GM20431 (cell line): ENCODE data around the gene RFPL4A.
"Not testable (repeated sequence)": the region's sequence is repeated elsewhere in the genome, so short reads cannot be mapped to it uniquely, and the experiment has no call there.

ENCODE experiments used
- in situ Hi-C: fragments of 300-500 bp; cut with MseI, MboI; formaldehyde crosslinking; loops from one replicate; pipeline ENCODE4 v1.15.0; 2020; ENCODE audit warnings: low sequenced_read_pairs; ENCODE audit not compliant: unreplicated experiment

RFPL4A gene

DNA sequence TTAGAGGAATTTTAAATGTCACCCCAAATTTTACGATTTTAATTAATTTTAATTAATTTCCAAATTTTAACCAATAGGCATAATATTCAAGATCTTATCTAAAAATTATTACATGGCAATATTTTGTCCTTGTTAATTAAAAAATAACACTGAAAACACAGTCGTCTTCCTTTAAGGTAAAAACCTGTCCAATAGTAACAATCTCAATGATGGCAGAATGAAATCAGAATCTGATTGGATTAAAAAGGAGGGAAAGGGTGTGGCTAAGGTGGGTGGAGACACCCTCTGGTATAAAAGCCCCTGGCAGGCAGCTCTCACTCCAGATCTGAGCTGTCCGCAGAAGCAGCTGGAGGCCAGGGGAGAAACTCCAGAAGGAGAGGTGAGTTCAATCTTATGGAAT, at the start of gene RFPL4A:
TSS of gene RFPL4A (plus strand) at position 301 of the 400 bp plus-strand sequence. CDS start 2,704 bp downstream, outside the sequence.
- in situ Hi-C loops = not testable (repeated sequence)

- in situ Hi-C loops = no loop called here
Observed at GRCh38 chr19:55711719-55712118, 47.2 kb upstream of the RFPL4A start.

- in situ Hi-C loops = no loop called here
Observed at GRCh38 chr19:55712804-55713631, 45.9 kb upstream of the RFPL4A start.

GRCh38 chr19:55716531-55716930, 42.4 kb upstream of the RFPL4A start:
- in situ Hi-C loops = no loop called here

DNA sequence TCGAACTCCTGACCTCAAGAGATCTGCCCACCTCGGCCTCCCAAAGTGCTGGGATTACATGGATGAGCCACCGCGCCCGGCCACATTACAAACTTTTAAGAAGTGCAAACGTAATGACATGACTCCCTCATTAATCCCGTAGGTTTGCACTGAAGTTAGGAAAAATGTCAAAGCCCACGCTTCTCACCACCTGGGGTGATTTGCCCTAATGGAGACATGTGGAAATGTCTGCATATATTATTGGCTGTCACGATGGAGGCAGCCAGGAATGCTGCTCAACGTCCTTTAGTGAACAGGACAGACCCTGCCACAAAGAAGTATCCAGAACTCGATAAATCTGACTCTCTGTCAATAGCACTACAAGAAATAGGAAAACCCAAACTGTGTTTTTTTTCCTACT, 41.6 kb upstream of the RFPL4A start:
- in situ Hi-C loops = no loop called here

DNA sequence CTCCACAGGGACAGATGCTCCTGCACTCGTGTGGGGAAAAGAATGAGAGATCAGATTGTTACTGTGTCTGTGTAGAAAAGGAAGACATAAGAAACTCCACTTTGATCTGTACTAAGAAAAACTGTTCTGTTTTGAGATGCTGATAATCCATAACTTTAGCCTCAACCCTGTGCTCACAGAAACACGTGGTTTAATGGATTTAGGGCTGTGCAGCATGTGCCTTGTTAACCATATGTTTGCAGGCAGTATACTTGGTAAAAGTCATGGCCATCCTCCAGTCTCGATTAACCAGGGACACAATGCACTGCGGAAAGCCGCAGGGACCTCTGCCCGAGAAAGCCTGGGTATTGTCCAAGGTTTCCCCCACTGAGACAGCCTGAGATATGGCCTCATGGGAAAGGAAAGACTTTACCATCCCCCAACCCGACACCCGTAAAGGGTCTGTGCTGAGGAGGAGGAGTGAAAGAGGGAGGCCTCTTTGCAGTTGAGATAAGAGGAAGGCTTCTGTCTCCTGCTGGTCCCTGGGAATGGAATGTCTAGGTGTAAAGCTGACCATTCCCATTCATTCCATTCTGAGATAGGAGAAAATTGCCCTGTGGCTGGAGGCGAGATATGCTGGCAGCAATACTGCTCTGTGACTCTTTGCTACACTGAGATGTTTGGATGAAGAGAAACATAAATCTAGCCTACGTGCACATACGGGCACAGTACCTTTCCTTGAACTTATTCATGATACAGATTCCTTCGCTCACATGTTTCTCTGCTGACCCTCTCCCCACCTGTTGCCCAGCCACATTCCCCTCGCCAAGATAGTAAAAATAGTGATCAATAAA, 40.8 kb upstream of the RFPL4A start:
- in situ Hi-C loops = not testable (repeated sequence)

DNA sequence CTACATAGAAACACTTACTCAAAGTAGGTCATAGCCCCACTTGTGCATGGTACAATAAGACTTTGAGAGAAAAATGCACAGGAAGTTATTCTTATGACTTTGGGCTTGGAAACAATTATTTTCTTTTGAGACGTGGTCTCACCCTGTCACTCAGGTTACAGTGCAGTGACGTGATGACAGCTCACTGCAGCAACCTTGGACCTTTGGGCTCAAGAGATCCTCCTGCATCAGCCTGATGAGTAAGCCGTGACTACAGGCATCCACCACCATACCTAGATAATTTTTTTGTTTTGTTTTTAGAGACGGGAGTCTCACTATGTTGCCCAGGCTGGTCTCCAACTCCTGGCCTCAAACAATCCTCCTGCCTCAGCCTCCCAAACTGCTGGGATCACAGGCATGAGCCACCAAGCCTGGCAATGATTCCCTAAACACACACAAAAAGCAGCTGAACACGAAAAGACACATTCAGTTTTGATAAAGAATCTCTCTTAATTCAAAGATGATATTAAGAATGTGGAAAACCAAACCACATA, 38.6 kb upstream of the RFPL4A start:
- in situ Hi-C loops = no loop called here

- in situ Hi-C loops = no loop called here
Observed at GRCh38 chr19:55720801-55721200, 38.1 kb upstream of the RFPL4A start.

GRCh38 chr19:55723491-55723890, 35.4 kb upstream of the RFPL4A start:
- in situ Hi-C loops = no loop called here

DNA sequence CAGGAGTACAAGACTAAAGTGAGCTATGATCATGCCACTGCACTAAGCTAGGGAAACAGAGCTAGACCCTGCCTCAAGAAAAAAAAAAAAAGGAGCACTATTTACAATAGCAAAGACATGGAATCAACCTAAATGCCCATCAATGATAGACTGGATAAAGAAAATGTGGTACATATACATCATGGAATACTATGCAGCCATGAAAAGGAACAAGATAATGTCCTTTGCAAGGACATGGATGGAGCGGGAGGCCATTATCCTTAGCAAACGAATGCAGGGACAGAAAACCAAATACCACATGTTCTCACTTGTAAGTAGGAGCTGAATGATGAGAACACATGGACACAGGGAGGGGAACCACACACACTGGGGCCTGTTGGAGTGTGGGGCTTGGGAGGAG, 28.5 kb upstream of the RFPL4A start:
- in situ Hi-C loops = not testable (repeated sequence)

- in situ Hi-C loops = no loop called here
Observed at GRCh38 chr19:55738302-55738701, 20.6 kb upstream of the RFPL4A start, which contains the start of gene NLRP9. Gene NLRP9 (minus strand): TSS chr19:55738402. CDS start chr19:55738374, 28 bp downstream.

GRCh38 chr19:55750715-55751114, 8.2 kb upstream of the RFPL4A start:
- in situ Hi-C loops = no loop called here

DNA sequence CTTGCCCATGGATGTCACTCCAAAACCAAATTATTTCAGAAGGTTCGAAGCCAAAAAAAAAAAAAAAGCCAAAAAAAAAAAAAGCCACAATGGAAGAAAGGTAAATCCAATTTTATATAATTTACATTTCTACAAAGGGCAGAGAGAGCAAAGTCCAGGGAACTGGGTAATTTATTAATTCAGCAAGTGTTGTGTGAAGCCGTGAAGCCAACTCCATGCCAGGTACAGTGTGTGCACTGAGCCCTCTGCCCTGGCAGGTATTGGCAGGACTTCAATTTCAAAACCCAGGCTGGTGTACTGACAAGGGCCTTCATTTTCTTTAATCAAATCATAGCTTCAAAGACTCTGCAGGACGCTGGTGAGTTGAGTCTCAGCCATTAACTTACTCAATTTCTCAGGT, 5.5 kb upstream of the RFPL4A start:
- in situ Hi-C loops = no loop called here

GRCh38 chr19:55756808-55757207, 2.1 kb upstream of the RFPL4A start:
- in situ Hi-C loops = not testable (repeated sequence)

GRCh38 chr19:55766466-55766865, 7.6 kb downstream of the RFPL4A start:
- in situ Hi-C loops = no loop called here

GRCh38 chr19:55768818-55769217, 9.9 kb downstream of the RFPL4A start, which contains the start of gene RFPL4AL1:
Gene RFPL4AL1 (plus strand): TSS chr19:55769118. CDS start chr19:55771805, 2,687 bp downstream.
- in situ Hi-C loops = not testable (repeated sequence)

- in situ Hi-C loops = not testable (repeated sequence)
Observed at GRCh38 chr19:55769632-55770031, 10.7 kb downstream of the RFPL4A start.

GRCh38 chr19:55777528-55777927, 18.6 kb downstream of the RFPL4A start:
- in situ Hi-C loops = no loop called here

GRCh38 chr19:55778331-55778730, 19.4 kb downstream of the RFPL4A start:
- in situ Hi-C loops = no loop called here

DNA sequence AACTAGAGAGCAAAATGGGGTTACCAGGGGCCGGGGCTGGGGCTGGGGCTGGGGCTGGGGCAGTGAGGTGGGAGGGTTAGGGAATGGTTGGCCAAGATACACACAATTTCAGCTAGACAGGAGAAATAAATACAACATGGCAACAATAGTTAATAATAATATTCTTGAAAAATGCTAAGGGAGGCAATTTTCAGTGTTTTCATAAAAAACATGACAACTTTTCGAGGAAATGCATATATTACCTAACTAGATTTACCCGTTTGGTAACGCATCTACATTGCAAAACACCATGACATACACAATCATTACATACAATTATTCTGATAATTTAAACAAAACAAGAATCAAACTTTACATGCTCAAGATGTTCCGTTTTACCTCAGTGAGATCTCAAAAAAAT, 22.2 kb downstream of the RFPL4A start:
- in situ Hi-C loops = no loop called here

GRCh38 chr19:55795021-55795420, 36.1 kb downstream of the RFPL4A start:
- in situ Hi-C loops = no loop called here
